HEK293T (cell line): ENCODE results near the gene CALB2.

Source experiments
- CTCF ChIA-PET: fragments of 350-600 bp; formaldehyde crosslinking; extraction: SDS; loops from one replicate; lab custom pipeline; 2021; ENCODE audit warnings: antibody characterized with exemption, inconsistent platforms; lab: Yijun Ruan, JAX
- POLR2A ChIA-PET: fragments of 350-600 bp; formaldehyde crosslinking; extraction: SDS; loops from one replicate; lab custom pipeline; 2020; ENCODE audit warnings: antibody characterized with exemption, inconsistent platforms; lab: Yijun Ruan, JAX
- DNase-seq: peaks from one replicate; pipeline ENCODE4 v3.0.0; 2012; ENCODE audit warnings: mixed read lengths; ENCODE audit errors: extremely low spot score
- ARNT ChIP-seq: fragments of 450-650 bp; IDR thresholded peaks from 2 replicates; pipeline ENCODE4 v1.6.1; 2017; ENCODE audit warnings: mild to moderate bottlenecking
- BHLHE40 ChIP-seq: fragments of 450-650 bp; IDR thresholded peaks from 2 replicates; pipeline ENCODE4 v1.6.1; 2016; ENCODE audit warnings: mild to moderate bottlenecking, moderate library complexity, borderline replicate concordance
- CTBP1 ChIP-seq: fragments of 450-650 bp; IDR thresholded peaks from 2 replicates; pipeline ENCODE4 v1.6.1; 2016; ENCODE audit warnings: borderline replicate concordance
- ELF4 ChIP-seq: fragments of 450-650 bp; IDR thresholded peaks from 2 replicates; pipeline ENCODE4 v1.6.1; 2017; ENCODE audit warnings: antibody characterized with exemption
- FOXA1 ChIP-seq: fragments of 450-650 bp; IDR thresholded peaks from 2 replicates; pipeline ENCODE4 v1.6.1; 2016; ENCODE audit warnings: mild to moderate bottlenecking
- FOXK2 ChIP-seq: fragments of 450-650 bp; IDR thresholded peaks from 2 replicates; pipeline ENCODE4 v1.6.1; 2016; ENCODE audit warnings: mild to moderate bottlenecking
- FOXM1 ChIP-seq: fragments of 450-650 bp; IDR thresholded peaks from 2 replicates; pipeline ENCODE4 v1.6.1; 2017; ENCODE audit warnings: mild to moderate bottlenecking, borderline replicate concordance
- HDGF ChIP-seq: fragments of 450-650 bp; IDR thresholded peaks from 2 replicates; pipeline ENCODE4 v1.6.1; 2017; ENCODE audit warnings: antibody characterized with exemption, borderline replicate concordance
- L3MBTL2 ChIP-seq: fragments of 450-650 bp; conservative IDR thresholded peaks from 2 replicates; pipeline ENCODE4 v1.6.1; 2016; ENCODE audit warnings: mild to moderate bottlenecking
- LEF1 ChIP-seq: fragments of 450-650 bp; IDR thresholded peaks from 2 replicates; pipeline ENCODE4 v1.6.1; 2017; ENCODE audit warnings: mild to moderate bottlenecking, borderline replicate concordance
- NFRKB ChIP-seq: fragments of 450-650 bp; IDR thresholded peaks from 2 replicates; pipeline ENCODE4 v1.6.1; 2016; ENCODE audit warnings: mild to moderate bottlenecking, moderate library complexity
- PKNOX1 ChIP-seq: fragments of 450-650 bp; IDR thresholded peaks from 2 replicates; pipeline ENCODE4 v1.6.1; 2016
- SP1 ChIP-seq: fragments of 450-650 bp; IDR thresholded peaks from 2 replicates; pipeline ENCODE4 v1.6.1; 2017
- SUZ12 ChIP-seq: fragments of 450-650 bp; IDR thresholded peaks from 2 replicates; pipeline ENCODE4 v1.6.1; 2016; ENCODE audit warnings: mild to moderate bottlenecking
- TARDBP ChIP-seq: fragments of 450-650 bp; IDR thresholded peaks from 2 replicates; pipeline ENCODE4 v1.6.1; 2016
- ZNF384 ChIP-seq: fragments of 450-650 bp; IDR thresholded peaks from 2 replicates; pipeline ENCODE4 v1.6.1; 2016

Gene CALB2

GRCh38 chr16:71402007-71402406, 43.5 kb downstream of the CALB2 start:
- no peak for TF ChIP-seq L3MBTL2
- no peak for TF ChIP-seq SP1
- no peak for TF ChIP-seq CTBP1
- TF ChIP-seq FOXK2, result no peak
- TF ChIP-seq FOXM1, result no peak
- no peak for TF ChIP-seq HDGF
- DNase-seq, result no peak
- ChIA-PET CTCF (no interaction called here), POLR2A (no interaction called here)

GRCh38 chr16:71402674-71403073, 44.2 kb downstream of the CALB2 start:
- POLR2A ChIA-PET, result no interaction called here
- DNase-seq, result no peak
- CTCF ChIA-PET, result interaction anchor here (0.7 to 1.6 kb wide), 3 partner anchors 9 to 146 kb away, joined by 3 to 7 read pairs (median 6); no protein-coding TSS in a partner anchor
- TF ChIP-seq ARNT, result no peak
- TF ChIP-seq SUZ12, result no peak
- TF ChIP-seq CTBP1, result no peak
- TF ChIP-seq ELF4, result no peak
- no peak for TF ChIP-seq NFRKB
- TF ChIP-seq L3MBTL2, result no peak
- TF ChIP-seq TARDBP, result no peak
- no peak for TF ChIP-seq BHLHE40
- no peak for TF ChIP-seq PKNOX1
- TF ChIP-seq LEF1, result no peak
- no peak for TF ChIP-seq FOXA1
- no peak for TF ChIP-seq SP1
- no peak for TF ChIP-seq FOXM1
- no peak for TF ChIP-seq FOXK2
- TF ChIP-seq ZNF384, result no peak
- TF ChIP-seq HDGF, result no peak

- DNase-seq, result no peak
- ChIA-PET POLR2A (no interaction called here), CTCF (interaction anchor here (1.6 kb wide), 1 partner anchor 9 kb away, joined by 6 read pairs; no protein-coding TSS in a partner anchor)
- TF ChIP-seq HDGF (no peak), FOXK2 (no peak), PKNOX1 (no peak), CTBP1 (no peak), ARNT (no peak), SUZ12 (no peak), ZNF384 (no peak), LEF1 (no peak), BHLHE40 (no peak), NFRKB (no peak)
Measured at GRCh38 chr16:71404364-71404763, 45.8 kb downstream of the CALB2 start.

- no peak for DNase-seq
- POLR2A ChIA-PET, result no interaction called here
- no peak for TF ChIP-seq SP1
- no peak for TF ChIP-seq LEF1
- no peak for TF ChIP-seq PKNOX1
- no peak for TF ChIP-seq FOXA1
- no peak for TF ChIP-seq TARDBP
- CTCF ChIA-PET, result no interaction called here
Measured at GRCh38 chr16:71406316-71406715, 47.8 kb downstream of the CALB2 start.

- ChIA-PET POLR2A (no interaction called here), CTCF (no interaction called here)
- DNase-seq, result no peak
- no peak for TF ChIP-seq CTBP1
- no peak for TF ChIP-seq ZNF384
- no peak for TF ChIP-seq PKNOX1
- TF ChIP-seq SP1, result no peak
- no peak for TF ChIP-seq FOXK2
- no peak for TF ChIP-seq NFRKB
- no peak for TF ChIP-seq FOXA1
- TF ChIP-seq FOXM1, result no peak
- TF ChIP-seq HDGF, result no peak
- TF ChIP-seq LEF1, result no peak
- no peak for TF ChIP-seq ARNT
Measured at GRCh38 chr16:71406724-71407123, 48.2 kb downstream of the CALB2 start.

- POLR2A ChIA-PET, result no interaction called here
- TF ChIP-seq HDGF (no peak), SUZ12 (no peak), SP1 (no peak), ARNT (no peak), LEF1 (no peak), CTBP1 (no peak)
- CTCF ChIA-PET, result no interaction called here
- DNase-seq, result no peak
Measured at GRCh38 chr16:71407731-71408130, 49.2 kb downstream of the CALB2 start.
